CD14-positive monocyte (primary cell): ENCODE results near the gene KCNQ1. TPM values are rescaled to one million over a fixed set of nuclear protein-coding genes. Genes with fewer than 3 reads are reported as not detected.

ENCODE experiments used
- DNase-seq, 3 donors: peaks; one replicate each; pipeline ENCODE4 v3.0.0-alpha.2; 2011 to 2022
- H2AFZ ChIP-seq: 2 replicates; pipeline ENCODE4 v1.6.0; 2012; ENCODE audit warnings: mild to moderate bottlenecking, low read depth, low read length, inconsistent platforms; ENCODE audit not compliant: insufficient read depth, poor library complexity, severe bottlenecking
- H3K27ac ChIP-seq, 2 donors: 1 replicate in 1 of 2; 2 replicates in 1 of 2; pipeline ENCODE4 v1.5.1; 2012 to 2013; ENCODE audit warnings: low read length in 2 of 2, control low read depth in 1 of 2, inconsistent platforms in 1 of 2, low read depth in 1 of 2, mild to moderate bottlenecking in 1 of 2
- H3K27me3 ChIP-seq, 2 donors: one replicate each; pipeline versions ENCODE4 v1.6.0 to v1.6.1; 2011 to 2013; ENCODE audit warnings: low read length in 2 of 2; ENCODE audit not compliant: control insufficient read depth in 2 of 2, insufficient read depth in 2 of 2
- H3K36me3 ChIP-seq, 2 donors: replicated peaks in 1 of 2; 1 replicate in 1 of 2; 2 replicates in 1 of 2; pipeline versions ENCODE4 v1.5.1 to v1.6.1; 2012 to 2013; ENCODE audit warnings: low read length in 2 of 2, control low read depth in 1 of 2, inconsistent platforms in 1 of 2, mild to moderate bottlenecking in 1 of 2; ENCODE audit not compliant: insufficient read depth in 2 of 2, control insufficient read depth in 1 of 2
- H3K4me1 ChIP-seq, 2 donors: 1 replicate in 1 of 2; 2 replicates in 1 of 2; pipeline versions ENCODE4 v1.5.1 to v1.6.1; 2012 to 2013; ENCODE audit warnings: low read length in 2 of 2, control low read depth in 1 of 2, inconsistent platforms in 1 of 2, mild to moderate bottlenecking in 1 of 2, moderate library complexity in 1 of 2; ENCODE audit not compliant: insufficient read depth in 2 of 2, control insufficient read depth in 1 of 2
- H3K4me2 ChIP-seq: replicated peaks from 2 replicates; pipeline ENCODE3; 2012; ENCODE audit warnings: low read length, moderate library complexity, mild to moderate bottlenecking; ENCODE audit not compliant: poor library complexity, severe bottlenecking; ENCODE audit errors: extremely low read depth
- H3K4me3 ChIP-seq, 3 experiments: fragments of 200-600 bp in 1 of 3; sonication (generic) in 1 of 3; replicated peaks in 1 of 3; 1 replicate in 2 of 3; 2 replicates in 1 of 3; pipeline ENCODE4 v1.5.1; 2011 to 2013; ENCODE audit warnings: low read length in 3 of 3, mild to moderate bottlenecking in 3 of 3, control low read depth in 2 of 3, low read depth in 2 of 3, inconsistent platforms in 1 of 3, moderate library complexity in 1 of 3
- H3K79me2 ChIP-seq: 2 replicates; pipeline ENCODE4 v1.6.0; 2012; ENCODE audit warnings: mild to moderate bottlenecking, control low read depth, inconsistent platforms, low read length, moderate library complexity; ENCODE audit not compliant: insufficient read depth
- H3K9ac ChIP-seq: 2 replicates; pipeline ENCODE4 v1.6.0; 2017; ENCODE audit warnings: low read length, mild to moderate bottlenecking; ENCODE audit not compliant: insufficient read depth, poor library complexity, severe bottlenecking
- H3K9me3 ChIP-seq, 2 donors: replicated peaks in 1 of 2; 1 replicate in 1 of 2; 2 replicates in 1 of 2; pipeline versions ENCODE4 v1.5.1 to v1.6.1; 2012 to 2013; ENCODE audit warnings: low read length in 2 of 2, control low read depth in 1 of 2; ENCODE audit not compliant: control insufficient read depth in 1 of 2, insufficient read depth in 1 of 2
- H4K20me1 ChIP-seq: 2 replicates; pipeline ENCODE4 v1.6.0; 2012; ENCODE audit warnings: mild to moderate bottlenecking, low read length, control low read depth, moderate library complexity; ENCODE audit not compliant: insufficient read depth
- H3K27ac Mint-ChIP-seq, 7 donors: one replicate each; pipeline ENCODE4 v1.8.0; 2020; ENCODE audit warnings: mild to moderate bottlenecking in 7 of 7, mixed read lengths in 7 of 7, moderate library complexity in 6 of 7, inconsistent platforms in 2 of 7
- H3K27me3 Mint-ChIP-seq, 3 donors: one replicate each; pipeline ENCODE4 v1.8.0; 2021 to 2022; ENCODE audit warnings: low read depth in 3 of 3, mild to moderate bottlenecking in 3 of 3, mixed read lengths in 3 of 3, moderate library complexity in 3 of 3, inconsistent platforms in 1 of 3
- H3K36me3 Mint-ChIP-seq, 2 donors: one replicate each; pipeline ENCODE4 v1.8.0; 2020; ENCODE audit warnings: mixed read lengths in 2 of 2, inconsistent platforms in 1 of 2, mild to moderate bottlenecking in 1 of 2
- H3K4me1 Mint-ChIP-seq: one replicate; pipeline ENCODE4 v1.8.0; 2020; ENCODE audit warnings: mild to moderate bottlenecking, mixed read lengths
- H3K4me3 Mint-ChIP-seq, 2 donors: one replicate each; pipeline ENCODE4 v1.8.0; 2020; ENCODE audit warnings: mild to moderate bottlenecking in 2 of 2, mixed read lengths in 2 of 2, moderate library complexity in 1 of 2
- H3K9me3 Mint-ChIP-seq, 7 donors: one replicate each; pipeline ENCODE4 v1.8.0; 2020 to 2022; ENCODE audit warnings: mixed read lengths in 7 of 7, mild to moderate bottlenecking in 6 of 7, moderate library complexity in 6 of 7, inconsistent platforms in 2 of 7
- CTCF ChIP-seq: fragments of 200-600 bp; IDR thresholded peaks from one replicate; pipeline ENCODE4 v1.8.0; 2022; ENCODE audit warnings: antibody characterized with exemption, mild to moderate bottlenecking
- WGBS: methylation state at CpG from one replicate; pipeline ENCODE4 v1.1.5; 2013; ENCODE audit warnings: missing lambda C conversion rate; ENCODE audit not compliant: insufficient coverage; 5-methylcytosine and 5-hydroxymethylcytosine counted together
- intact Hi-C, 2 donors: fragments of 100-400 bp; cut with micrococcal nuclease; formaldehyde crosslinking; loops; one replicate each; pipeline versions ENCODE4 v1.15.0 to v1.15.1; 2023
- polyA plus RNA-seq, 3 donors: library from polyadenylated mRNA; depleted of rRNA in 1 of 3; unstranded in 2 of 3; stranded (reverse) in 1 of 3; fragments of 300-500 nt in 2 of 3; fragments of >200 nt in 1 of 3; fragmentation: Illumina TruSeq in 2 of 3; gene quantifications; 1 replicate in 2 of 3; 2 replicates in 1 of 3; pipeline ENCODE4 v1.2.3, GENCODE V29; 2012 to 2021

KCNQ1 gene
- polyA plus RNA-seq, 3 donors: 14.9 to 31.8 (median 21.6) TPM

GRCh38 chr11:2441171-2441570 is 3.6 kb upstream of the KCNQ1 start:
- intact Hi-C loops: no loop called here
- DNase-seq: no peak
- Histone ChIP-seq H3K36me3 (no peaks in the 10 kb centered on the region), H3K27ac (no peak overlapping the region), H3K9ac (no peak overlapping the region), H3K4me2 (no peak overlapping the region), H3K4me3 (no peak overlapping the region), H3K4me1 (peaks cover 23 to 29% of the 10 kb centered on the region in 2 donors), H3K9me3 (no peaks in the 10 kb centered on the region), H4K20me1 (peaks cover 13% of the 10 kb centered on the region), H3K79me2 (peaks cover 12% of the 10 kb centered on the region), H2AFZ (no peak overlapping the region), H3K27me3 (peaks cover 0 to 24% of the 10 kb centered on the region in 2 donors)
- Mint-ChIP-seq H3K36me3 (no peaks in the 10 kb centered on the region), H3K4me1 (peaks cover 16% of the 10 kb centered on the region), H3K27ac (no peak overlapping the region), H3K27me3 (peaks cover 18 to 43% (median 26%) of the 10 kb centered on the region in 3 donors), H3K4me3 (no peak overlapping the region), H3K9me3 (peaks cover 0 to 4% (median 3%) of the 10 kb centered on the region in 7 donors)
- TF ChIP-seq CTCF: no peak
- 75% methylated on average over 4 of the region's 4 CpGs for WGBS

- intact Hi-C loops: loop anchor here in 1 of 2 donors (2.0 kb wide), 1 partner anchor 442 kb away; the partner anchor contains the start of gene CDKN1C
- WGBS: no CpG with 5 or more reads among the region's 2 CpGs
- H3K4me1 Mint-ChIP-seq: peaks cover 30% of the 10 kb centered on the region
These were observed 2.2 kb upstream of the KCNQ1 start for GRCh38 chr11:2442589-2442988.

More at GRCh38 chr11:2442589-2442988, 2.2 kb upstream of the KCNQ1 start:
- H2AFZ ChIP-seq: no peak overlapping the region
- Mint-ChIP-seq H3K9me3 (peaks cover 0 to 4% (median 3%) of the 10 kb centered on the region in 7 donors), H3K36me3 (no peaks in the 10 kb centered on the region), H3K27ac (no peak overlapping the region), H3K4me3 (peak overlapping the region in 1 of 2 donors; percentile 70), H3K27me3 (peaks cover 18 to 37% (median 18%) of the 10 kb centered on the region in 3 donors)
- peaks cover 27% of the 10 kb centered on the region for H4K20me1 ChIP-seq
- no peak overlapping the region for H3K27ac ChIP-seq
- peaks cover 0 to 21% of the 10 kb centered on the region in 2 donors for H3K27me3 ChIP-seq
- no peak overlapping the region for H3K4me3 ChIP-seq
- H3K4me1 ChIP-seq: peaks cover 37 to 44% of the 10 kb centered on the region in 2 donors
- peaks cover 26% of the 10 kb centered on the region for H3K79me2 ChIP-seq
- no peak for DNase-seq
- no peak for TF ChIP-seq CTCF
- no peaks in the 10 kb centered on the region for H3K36me3 ChIP-seq
- H3K4me2 ChIP-seq: no peak overlapping the region
- no peak overlapping the region for H3K9ac ChIP-seq
- no peaks in the 10 kb centered on the region for H3K9me3 ChIP-seq
